DOHH2 (cell line): ENCODE data around the gene C1GALT1.

Experiments
- H3F3A ChIP-seq: fragments of 200-600 bp; sonication (generic), shearing (Covaris generic); 2 replicates; pipeline ENCODE4 v1.6.0; 2016; ENCODE audit warnings: antibody characterized with exemption, mild to moderate bottlenecking; ENCODE audit not compliant: control insufficient read depth, insufficient read depth
- H3K27ac ChIP-seq: fragments of 200-600 bp; sonication (generic); 2 replicates; pipeline ENCODE4 v1.5.1; 2014; ENCODE audit warnings: low read depth, mild to moderate bottlenecking, low read length, moderate library complexity
- H3K27me3 ChIP-seq: fragments of 200-600 bp; sonication (generic); 2 replicates; pipeline ENCODE4 v1.6.1; 2014; ENCODE audit warnings: mild to moderate bottlenecking, low read length, mixed read lengths; ENCODE audit not compliant: control insufficient read depth
- H3K36me3 ChIP-seq: fragments of 200-600 bp; sonication (generic); 2 replicates; pipeline ENCODE4 v1.6.1; 2014; ENCODE audit warnings: mild to moderate bottlenecking, low read length, moderate library complexity, mixed read lengths; ENCODE audit not compliant: control insufficient read depth
- H3K4me1 ChIP-seq: fragments of 200-600 bp; sonication (generic); 2 replicates; pipeline ENCODE4 v1.6.1; 2014; ENCODE audit warnings: mild to moderate bottlenecking, low read length, mixed read lengths; ENCODE audit not compliant: control insufficient read depth
- H3K4me2 ChIP-seq: fragments of 200-600 bp; sonication (generic); 2 replicates; pipeline ENCODE4 v1.6.0; 2014; ENCODE audit warnings: mild to moderate bottlenecking, low read length, moderate library complexity
- H3K4me3 ChIP-seq: fragments of 200-600 bp; sonication (generic); 2 replicates; pipeline ENCODE4 v1.5.1; 2014; ENCODE audit warnings: mild to moderate bottlenecking, low read length, mixed read lengths
- H3K79me2 ChIP-seq: fragments of 200-600 bp; sonication (generic); 2 replicates; pipeline ENCODE4 v1.6.1; 2014; ENCODE audit warnings: mild to moderate bottlenecking, low read length, mixed read lengths; ENCODE audit not compliant: control insufficient read depth
- H3K9me2 ChIP-seq: fragments of 200-600 bp; sonication (generic); replicated peaks from 2 replicates; pipeline ENCODE4 v1.6.1; 2014; ENCODE audit warnings: mild to moderate bottlenecking, low read length, mixed read lengths; ENCODE audit not compliant: control insufficient read depth
- H3K9me3 ChIP-seq: fragments of 200-600 bp; sonication (generic); 2 replicates; pipeline ENCODE4 v1.6.1; 2014; ENCODE audit warnings: antibody characterized with exemption, low read length, mixed read lengths; ENCODE audit not compliant: control insufficient read depth, insufficient read depth
- H4K20me1 ChIP-seq: fragments of 200-600 bp; sonication (generic); 2 replicates; pipeline ENCODE4 v1.6.0; 2014; ENCODE audit warnings: low read depth, mild to moderate bottlenecking, antibody characterized with exemption, low read length, moderate library complexity; ENCODE audit not compliant: control insufficient read depth, insufficient read depth
- EZH2phosphoT487 ChIP-seq: fragments of 200-600 bp; sonication (generic); IDR thresholded peaks from 2 replicates; pipeline ENCODE4 v1.6.1; 2017; ENCODE audit warnings: borderline replicate concordance, mild to moderate bottlenecking, antibody characterized with exemption, low read length, moderate library complexity, mixed read lengths
- TF ChIP-seq, protein P1 (sequence below): fragments of 200-600 bp; sonication (generic); IDR thresholded peaks from one replicate; pipeline ENCODE4 v1.5.1; 2014; ENCODE audit warnings: antibody characterized with exemption, mild to moderate bottlenecking, low read depth, low read length; ENCODE audit not compliant: poor library complexity, severe bottlenecking

Gene C1GALT1

DNA sequence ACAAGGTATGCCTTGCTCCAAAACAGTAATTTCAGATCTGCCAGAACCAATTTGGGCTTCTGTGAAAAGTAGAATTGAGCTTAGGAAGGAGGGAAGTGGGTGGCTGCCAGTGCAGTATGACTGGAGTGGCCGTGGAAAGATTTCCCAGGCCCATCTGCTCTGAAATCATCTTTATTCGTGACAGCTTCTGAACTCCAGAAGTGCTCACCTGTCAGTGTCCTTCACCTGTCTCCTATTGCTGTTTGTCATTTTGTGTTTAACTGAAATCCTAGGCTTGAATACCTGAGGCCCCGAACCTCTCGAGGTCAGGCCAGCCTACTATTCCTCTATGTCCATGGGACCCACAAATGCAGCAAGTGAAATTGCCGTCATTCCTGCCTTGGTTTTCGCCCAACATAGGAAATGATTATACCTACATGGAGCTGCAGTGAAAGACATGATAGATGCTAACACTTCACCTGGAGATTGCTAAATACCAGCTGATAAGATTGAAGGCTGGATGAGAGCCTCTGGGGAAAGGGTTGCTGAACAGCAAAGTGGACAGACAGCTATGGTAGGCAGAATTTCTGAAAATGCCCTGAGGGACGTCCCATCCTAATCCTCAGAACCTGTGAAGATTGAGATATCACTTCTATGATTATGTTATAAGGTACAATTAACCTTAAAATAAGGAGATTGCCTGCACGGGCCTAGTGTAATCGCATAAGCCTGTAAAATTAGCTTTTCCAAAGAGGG, 82.1 kb downstream of the C1GALT1 start:
- Histone ChIP-seq H3K4me3 (no peak overlapping the region), H3K27me3 (no peaks in the 10 kb centered on the region; the same call in 1 of the 2 replicates), H3F3A (no peaks in the 10 kb centered on the region), H3K27ac (no peak overlapping the region), H3K4me1 (0 out of 2 replicates have a peak, but pooled peaks cover 2% of the 10 kb centered on the region), H3K79me2 (no peaks in the 10 kb centered on the region), H3K36me3 (no peaks in the 10 kb centered on the region), H4K20me1 (no peaks in the 10 kb centered on the region), H3K9me3 (peaks cover 5% of the 10 kb centered on the region; the same call in 1 of the 2 replicates), H3K4me2 (no peak overlapping the region), H3K9me2 (no peaks in the 10 kb centered on the region)
- TF ChIP-seq EZH2phosphoT487, result no peak
- TF ChIP-seq, protein P1, sequence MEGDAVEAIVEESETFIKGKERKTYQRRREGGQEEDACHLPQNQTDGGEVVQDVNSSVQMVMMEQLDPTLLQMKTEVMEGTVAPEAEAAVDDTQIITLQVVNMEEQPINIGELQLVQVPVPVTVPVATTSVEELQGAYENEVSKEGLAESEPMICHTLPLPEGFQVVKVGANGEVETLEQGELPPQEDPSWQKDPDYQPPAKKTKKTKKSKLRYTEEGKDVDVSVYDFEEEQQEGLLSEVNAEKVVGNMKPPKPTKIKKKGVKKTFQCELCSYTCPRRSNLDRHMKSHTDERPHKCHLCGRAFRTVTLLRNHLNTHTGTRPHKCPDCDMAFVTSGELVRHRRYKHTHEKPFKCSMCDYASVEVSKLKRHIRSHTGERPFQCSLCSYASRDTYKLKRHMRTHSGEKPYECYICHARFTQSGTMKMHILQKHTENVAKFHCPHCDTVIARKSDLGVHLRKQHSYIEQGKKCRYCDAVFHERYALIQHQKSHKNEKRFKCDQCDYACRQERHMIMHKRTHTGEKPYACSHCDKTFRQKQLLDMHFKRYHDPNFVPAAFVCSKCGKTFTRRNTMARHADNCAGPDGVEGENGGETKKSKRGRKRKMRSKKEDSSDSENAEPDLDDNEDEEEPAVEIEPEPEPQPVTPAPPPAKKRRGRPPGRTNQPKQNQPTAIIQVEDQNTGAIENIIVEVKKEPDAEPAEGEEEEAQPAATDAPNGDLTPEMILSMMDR, result no peak

- H3K36me3 ChIP-seq, result no peaks in the 10 kb centered on the region
- no peaks in the 10 kb centered on the region for H3K79me2 ChIP-seq
- no peaks in the 10 kb centered on the region for H3F3A ChIP-seq
- H3K4me2 ChIP-seq, result no peak overlapping the region
- TF ChIP-seq, protein P1, result no peak
- TF ChIP-seq EZH2phosphoT487, result no peak
- no peak overlapping the region for H3K27ac ChIP-seq
- H4K20me1 ChIP-seq, result no peaks in the 10 kb centered on the region
- no peak overlapping the region for H3K4me3 ChIP-seq
- no peaks in the 10 kb centered on the region for H3K9me3 ChIP-seq
- no peaks in the 10 kb centered on the region for H3K4me1 ChIP-seq
- H3K9me2 ChIP-seq, result no peaks in the 10 kb centered on the region
- no peaks in the 10 kb centered on the region; the same call in 1 of the 2 replicates for H3K27me3 ChIP-seq
These were observed 83.0 kb downstream of the C1GALT1 start for GRCh38 chr7:7265081-7266075.

- Histone ChIP-seq H3F3A (no peaks in the 10 kb centered on the region), H3K4me2 (no peak overlapping the region), H3K79me2 (no peaks in the 10 kb centered on the region), H3K4me1 (no peaks in the 10 kb centered on the region), H3K9me2 (no peaks in the 10 kb centered on the region), H3K27ac (no peak overlapping the region), H3K36me3 (no peaks in the 10 kb centered on the region), H3K9me3 (no peaks in the 10 kb centered on the region), H4K20me1 (no peaks in the 10 kb centered on the region), H3K4me3 (no peak overlapping the region), H3K27me3 (no peaks in the 10 kb centered on the region; the same call in 1 of the 2 replicates)
- TF ChIP-seq, protein P1, result no peak
- TF ChIP-seq EZH2phosphoT487, result no peak
These were observed 84.0 kb downstream of the C1GALT1 start for GRCh38 chr7:7266257-7266881.
